Measurements from ENCODE around the gene STK32A. TPM values are rescaled to one million over a fixed set of nuclear protein-coding genes. Genes with fewer than 3 reads are reported as not detected.

The STK32A gene
- total RNA-seq, 1 donor from 2014 or later, result 10.2 TPM

- intact Hi-C loops (cut with DNase I), result no loop called here
- DNase-seq, result no peak
- Histone ChIP-seq H3K27ac (no peak overlapping the region), H3K36me3 (no peaks in the 10 kb centered on the region), H3K27me3 (peaks cover 3% of the 10 kb centered on the region), H3K9me3 (no peaks in the 10 kb centered on the region), H3K4me1 (no peaks in the 10 kb centered on the region), H3K4me3 (no peak overlapping the region)
- TF ChIP-seq, protein P1, sequence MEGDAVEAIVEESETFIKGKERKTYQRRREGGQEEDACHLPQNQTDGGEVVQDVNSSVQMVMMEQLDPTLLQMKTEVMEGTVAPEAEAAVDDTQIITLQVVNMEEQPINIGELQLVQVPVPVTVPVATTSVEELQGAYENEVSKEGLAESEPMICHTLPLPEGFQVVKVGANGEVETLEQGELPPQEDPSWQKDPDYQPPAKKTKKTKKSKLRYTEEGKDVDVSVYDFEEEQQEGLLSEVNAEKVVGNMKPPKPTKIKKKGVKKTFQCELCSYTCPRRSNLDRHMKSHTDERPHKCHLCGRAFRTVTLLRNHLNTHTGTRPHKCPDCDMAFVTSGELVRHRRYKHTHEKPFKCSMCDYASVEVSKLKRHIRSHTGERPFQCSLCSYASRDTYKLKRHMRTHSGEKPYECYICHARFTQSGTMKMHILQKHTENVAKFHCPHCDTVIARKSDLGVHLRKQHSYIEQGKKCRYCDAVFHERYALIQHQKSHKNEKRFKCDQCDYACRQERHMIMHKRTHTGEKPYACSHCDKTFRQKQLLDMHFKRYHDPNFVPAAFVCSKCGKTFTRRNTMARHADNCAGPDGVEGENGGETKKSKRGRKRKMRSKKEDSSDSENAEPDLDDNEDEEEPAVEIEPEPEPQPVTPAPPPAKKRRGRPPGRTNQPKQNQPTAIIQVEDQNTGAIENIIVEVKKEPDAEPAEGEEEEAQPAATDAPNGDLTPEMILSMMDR (IDR thresholded peaks at IDR 0.05), result no peak
- no peak for ATAC-seq
Measured at GRCh38 chr5:147193123-147193522, 41.7 kb upstream of the STK32A start.

GRCh38 chr5:147200004-147200403, 34.8 kb upstream of the STK32A start:
- intact Hi-C loops (cut with DNase I), result no loop called here
- H3K36me3 ChIP-seq, result no peaks in the 10 kb centered on the region
- no peaks in the 10 kb centered on the region for H3K27me3 ChIP-seq
- H3K4me3 ChIP-seq, result no peak overlapping the region
- no peak for DNase-seq
- H3K27ac ChIP-seq, result no peak overlapping the region
- no peaks in the 10 kb centered on the region for H3K9me3 ChIP-seq
- no peaks in the 10 kb centered on the region for H3K4me1 ChIP-seq
- TF ChIP-seq, protein P1 (IDR thresholded peaks at IDR 0.05), result no peak
- no peak for ATAC-seq

DNA sequence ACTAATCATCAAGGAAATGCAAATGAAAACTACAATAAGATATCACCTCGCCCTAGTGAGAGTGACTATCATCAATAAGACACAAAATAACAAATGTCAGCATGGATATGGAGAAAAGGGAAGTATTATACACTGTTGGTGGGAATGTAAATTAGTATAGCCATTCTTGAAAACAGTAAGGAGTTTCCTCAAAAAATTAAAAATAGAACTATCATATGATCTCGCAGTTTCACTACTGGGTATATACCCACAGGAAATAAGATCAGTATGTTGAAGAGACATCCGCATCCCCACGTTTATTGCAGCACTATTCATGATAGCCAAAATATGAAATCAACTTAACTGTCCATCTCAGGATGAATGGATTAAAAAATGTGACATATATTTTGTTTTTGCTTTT, 31.6 kb upstream of the STK32A start:
- intact Hi-C loops (cut with DNase I), result no loop called here
- DNase-seq, result no peak
- TF ChIP-seq, protein P1 (IDR thresholded peaks at IDR 0.05), result no peak

DNA sequence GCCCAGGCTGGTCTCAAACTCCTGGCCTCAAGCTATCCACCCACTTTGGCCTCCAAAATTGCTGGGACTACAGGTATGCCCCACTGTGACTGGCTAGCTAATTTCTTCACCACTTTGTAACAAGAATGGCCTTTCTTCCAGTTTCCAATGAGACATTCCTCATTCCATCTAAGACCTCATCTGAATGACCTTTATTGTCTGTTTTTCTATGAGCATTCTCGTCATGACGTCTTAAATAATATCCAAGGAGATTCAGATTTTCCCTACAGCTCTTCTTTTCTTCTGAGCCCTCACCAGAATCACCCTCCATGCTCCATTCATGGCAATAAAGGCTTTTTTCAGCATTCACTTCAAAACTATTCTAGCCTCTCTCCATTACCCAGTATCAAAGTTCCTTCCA, 30.2 kb upstream of the STK32A start:
- TF ChIP-seq, protein P1 (IDR thresholded peaks at IDR 0.05), result no peak
- Histone ChIP-seq H3K9me3 (no peaks in the 10 kb centered on the region), H3K27me3 (no peaks in the 10 kb centered on the region), H3K27ac (no peak overlapping the region), H3K4me1 (no peaks in the 10 kb centered on the region), H3K36me3 (no peaks in the 10 kb centered on the region), H3K4me3 (no peak overlapping the region)
- no peak for ATAC-seq
- intact Hi-C loops (cut with DNase I), result no loop called here
- DNase-seq, result no peak

More for the DNA sequence above, 31.6 kb upstream of the STK32A start:
- ATAC-seq, result peak; percentile 40
- no peaks in the 10 kb centered on the region for H3K36me3 ChIP-seq
- H3K9me3 ChIP-seq, result no peaks in the 10 kb centered on the region
- H3K4me3 ChIP-seq, result no peak overlapping the region
- H3K4me1 ChIP-seq, result no peaks in the 10 kb centered on the region
- H3K27me3 ChIP-seq, result no peaks in the 10 kb centered on the region
- no peak overlapping the region for H3K27ac ChIP-seq

DNA sequence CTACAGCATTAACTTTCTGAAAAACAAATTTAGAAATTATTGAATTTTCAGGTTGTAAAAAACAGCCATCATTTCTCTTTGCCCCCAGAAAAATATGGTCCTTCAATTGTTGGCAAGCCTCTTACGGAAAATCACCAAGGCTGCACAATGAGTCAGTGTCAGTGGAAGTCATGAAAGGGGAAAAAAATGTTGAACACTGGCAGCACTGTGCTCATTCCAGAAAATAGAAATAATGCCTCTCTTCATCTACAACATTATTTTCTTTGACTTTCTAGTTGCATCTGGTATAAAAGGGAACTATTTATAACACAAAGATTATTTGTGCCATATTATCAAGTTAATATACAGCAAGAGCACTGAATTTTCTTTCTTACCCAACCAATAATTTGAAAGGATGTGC, 26.7 kb upstream of the STK32A start:
- H3K4me3 ChIP-seq, result no peak overlapping the region
- H3K36me3 ChIP-seq, result no peaks in the 10 kb centered on the region
- TF ChIP-seq, protein P1 (IDR thresholded peaks at IDR 0.05), result no peak
- no peak overlapping the region for H3K27ac ChIP-seq
- intact Hi-C loops (cut with DNase I), result no loop called here
- no peaks in the 10 kb centered on the region for H3K4me1 ChIP-seq
- H3K9me3 ChIP-seq, result no peaks in the 10 kb centered on the region
- no peaks in the 10 kb centered on the region for H3K27me3 ChIP-seq
- no peak for DNase-seq
- ATAC-seq, result no peak

- H3K27me3 ChIP-seq, result no peaks in the 10 kb centered on the region
- intact Hi-C loops (cut with DNase I), result no loop called here
- TF ChIP-seq, protein P1 (IDR thresholded peaks at IDR 0.05), result no peak
- DNase-seq (no peak), ATAC-seq (no peak)
- H3K4me3 ChIP-seq, result no peak overlapping the region
- H3K27ac ChIP-seq, result no peak overlapping the region
- no peaks in the 10 kb centered on the region for H3K36me3 ChIP-seq
- H3K4me1 ChIP-seq, result no peaks in the 10 kb centered on the region
- no peaks in the 10 kb centered on the region for H3K9me3 ChIP-seq
Measured at GRCh38 chr5:147216552-147217154, 18.2 kb upstream of the STK32A start.
